Stimulated activated CD8-positive, alpha-beta memory T cell treated with anti-CD3 and anti-CD28 coated beads, Interleukin-4, amount 100 ng/mL, for 48 hours (primary cell): Measurements from ENCODE around the gene AHRR.
A peak's percentile ranks its signal among the peaks of the same experiment; 100 is the strongest.
"Not testable (repeated sequence)": the region's sequence is repeated elsewhere in the genome, so short reads cannot be mapped to it uniquely, and the experiment has no call there.

Experiments
- DNase-seq: peaks from one replicate; pipeline ENCODE4 v3.0.0-alpha.2; 2020

AHRR gene

DNA sequence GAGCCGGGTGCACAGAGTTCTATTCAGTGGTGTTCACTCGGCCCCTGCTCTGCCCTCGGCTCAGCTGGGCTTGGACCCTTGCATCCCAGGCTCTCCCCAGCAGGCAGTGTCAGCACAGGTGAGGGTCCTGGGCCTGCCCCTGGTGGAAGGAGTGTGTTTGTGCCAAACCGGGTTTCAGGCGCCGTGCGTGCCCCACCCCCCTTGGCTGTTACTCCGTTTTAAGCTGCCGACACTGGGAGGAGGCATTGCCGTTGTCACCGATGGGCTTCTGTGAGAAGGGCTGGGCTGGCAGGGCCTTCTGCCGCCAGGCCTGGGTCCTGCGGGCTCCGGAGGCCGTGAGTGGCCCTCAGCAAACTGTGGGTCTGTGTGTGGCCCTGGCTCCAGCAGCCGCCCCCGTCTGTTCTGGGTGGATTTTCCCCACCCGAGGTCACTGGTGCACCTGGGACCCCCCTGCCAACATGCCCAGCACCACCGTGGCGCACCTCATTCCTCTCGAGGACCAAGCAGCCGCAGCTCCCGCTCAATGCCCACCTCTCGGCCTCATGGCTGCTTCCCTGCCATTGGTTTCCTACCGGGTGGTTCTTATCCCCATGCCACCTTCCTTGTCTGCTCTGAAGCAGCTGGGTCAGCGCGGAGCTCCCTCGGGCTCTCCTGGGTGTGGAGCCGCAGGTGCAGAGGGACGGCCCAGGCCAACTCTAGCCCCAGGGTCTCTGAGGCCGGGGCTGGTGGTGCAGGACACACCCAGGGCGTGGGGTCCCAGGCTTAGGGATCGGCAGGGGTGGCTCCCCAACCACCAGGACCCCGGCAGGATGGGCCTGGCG, 77.2 kb downstream of the AHRR start:
- peak; percentile 24 for DNase-seq

DNA sequence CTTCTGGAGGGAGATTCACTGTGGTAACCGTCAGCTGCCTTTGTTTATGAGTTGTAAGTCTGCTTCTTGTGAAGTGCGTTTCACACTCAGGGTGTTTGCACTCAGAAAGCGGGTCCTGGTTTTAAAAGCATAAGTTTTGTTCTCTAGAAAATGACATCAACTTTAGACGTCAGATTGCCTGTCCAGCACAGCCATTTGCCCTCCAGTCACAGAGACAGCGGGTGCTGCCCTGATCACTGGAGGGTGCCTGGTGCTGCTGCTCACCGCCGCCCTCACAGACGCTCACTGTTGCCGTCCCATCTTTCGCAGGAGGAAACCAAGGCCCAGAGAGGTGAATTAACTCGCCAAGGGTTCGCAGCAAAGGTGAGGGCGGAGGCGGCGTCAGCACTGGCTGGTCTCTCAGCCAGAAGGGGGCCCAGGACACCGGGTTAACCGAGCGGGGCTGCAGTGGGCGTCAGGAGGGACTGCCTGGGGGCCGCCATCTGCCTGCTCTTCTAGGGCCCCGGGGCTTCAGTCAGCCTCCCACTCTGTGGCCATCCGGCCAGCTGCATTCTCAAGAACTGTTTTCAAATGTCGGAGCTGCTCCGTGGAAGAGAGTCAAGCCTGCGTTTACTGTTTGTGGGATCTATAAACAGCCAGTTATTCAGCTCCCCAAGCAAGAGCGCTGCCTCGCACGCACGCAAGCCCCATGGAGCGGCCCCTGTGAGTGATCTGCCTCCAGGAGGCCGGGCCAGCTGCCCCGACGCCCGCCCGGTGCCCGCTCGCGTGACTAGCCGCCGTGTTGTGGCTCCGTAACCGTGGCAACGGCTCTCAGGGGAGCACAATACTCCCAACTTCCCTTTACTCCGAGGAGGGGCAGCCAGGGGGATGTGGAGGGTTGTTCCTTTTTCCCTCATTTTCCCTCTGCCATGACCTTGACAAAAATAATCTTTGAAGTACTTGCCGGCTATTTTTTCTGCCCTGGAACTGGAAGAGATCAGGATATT, 78.1 kb downstream of the AHRR start:
- DNase-seq = peak; percentile 77

- DNase-seq = no peak
Observed at GRCh38 chr5:400282-401145, 79.0 kb downstream of the AHRR start.

GRCh38 chr5:401146-402034, 79.9 kb downstream of the AHRR start:
- peak; percentile 19 for DNase-seq

- not testable (repeated sequence) for DNase-seq
Observed at GRCh38 chr5:402219-402614, 80.7 kb downstream of the AHRR start.

DNA sequence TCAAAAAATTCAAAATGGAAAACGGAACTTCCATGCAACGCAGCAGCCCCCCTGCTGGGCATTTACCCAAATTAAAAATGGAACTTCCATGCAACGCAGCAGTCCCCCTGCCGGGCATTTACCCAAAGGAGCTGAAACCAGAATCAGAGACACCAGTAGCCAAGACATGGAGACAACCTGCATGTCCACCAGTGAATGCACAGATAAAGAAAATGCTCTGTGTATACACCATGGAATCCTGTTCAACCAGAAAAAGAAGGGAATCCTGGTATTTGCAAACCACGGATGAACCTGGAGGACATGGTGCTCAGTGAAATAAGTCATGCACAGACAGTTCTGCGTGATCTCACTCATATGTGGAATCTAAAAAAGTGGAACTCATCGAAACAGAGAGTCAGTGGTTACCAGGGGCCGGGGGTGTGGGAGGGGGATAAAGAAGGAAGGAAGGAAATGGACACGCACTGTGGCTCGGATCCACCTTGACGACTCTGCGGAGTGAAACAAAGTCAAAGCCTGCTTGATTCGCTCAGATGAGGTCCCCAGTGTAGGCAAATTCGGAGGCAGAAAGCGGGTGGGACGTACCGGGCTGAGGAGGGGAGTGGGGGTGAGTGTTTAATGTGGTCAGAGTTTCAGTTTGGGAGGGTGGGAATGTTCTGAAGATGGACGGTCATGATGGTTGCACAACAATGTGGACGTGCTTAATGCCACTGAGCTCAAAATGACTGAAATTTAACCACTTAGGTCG, 81.3 kb downstream of the AHRR start:
- DNase-seq = peak; percentile 29

GRCh38 chr5:403995-404394, 82.5 kb downstream of the AHRR start:
- DNase-seq = peak; percentile 10

DNA sequence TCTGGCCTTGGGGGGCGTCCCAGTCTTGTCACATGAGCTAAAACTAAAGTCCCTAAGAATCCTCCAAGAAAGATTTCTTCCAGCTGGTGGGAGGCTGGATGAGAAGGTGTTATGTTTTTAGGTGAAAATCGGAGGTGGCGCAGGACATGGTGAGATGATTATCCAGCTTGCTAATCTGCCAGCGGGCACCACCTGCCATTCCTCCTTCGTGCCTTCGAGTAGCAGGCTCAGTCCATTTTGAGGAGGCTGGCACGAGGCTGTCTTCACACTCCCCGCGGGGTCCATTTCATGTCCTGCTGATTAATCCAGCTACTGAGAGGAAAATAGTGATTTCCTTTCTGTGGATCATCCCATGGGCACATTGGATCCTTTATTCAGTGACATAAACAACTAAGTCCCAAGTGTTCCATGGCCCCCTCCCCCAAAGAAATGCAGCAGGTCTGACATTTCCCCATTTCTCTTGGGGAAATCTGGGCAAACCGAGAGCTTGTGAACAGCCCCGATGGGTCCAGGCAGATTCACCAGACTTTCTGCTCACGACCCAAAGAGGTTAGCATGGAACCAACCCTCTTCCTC, 83.2 kb downstream of the AHRR start:
- DNase-seq = peak; percentile 16

- peak; percentile 17 for DNase-seq
Observed at GRCh38 chr5:405421-405820, 83.9 kb downstream of the AHRR start.

DNA sequence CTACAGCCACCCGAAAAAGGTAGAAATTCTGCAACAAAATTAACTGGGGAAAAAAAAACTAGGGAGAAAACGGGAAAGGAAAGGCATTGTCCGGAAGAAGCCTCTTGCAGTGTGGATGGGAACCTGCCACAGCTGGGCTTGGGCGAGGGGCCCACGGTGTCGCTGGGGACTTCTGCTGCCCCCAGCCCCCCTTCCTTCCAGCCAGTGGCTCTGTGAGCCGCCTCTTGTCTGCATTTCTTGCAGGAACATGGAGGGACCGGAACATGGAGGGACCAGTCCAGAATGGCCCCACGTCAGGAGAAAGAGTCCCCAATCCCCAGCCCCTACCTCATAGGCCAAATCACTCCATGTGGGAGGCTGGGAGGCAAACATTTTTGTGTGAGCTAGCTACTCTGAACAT, 84.5 kb downstream of the AHRR start:
- DNase-seq = no peak

- DNase-seq = no peak
Observed at GRCh38 chr5:407051-407450, 85.5 kb downstream of the AHRR start.

- no peak for DNase-seq
Observed at GRCh38 chr5:407801-408268, 86.3 kb downstream of the AHRR start.

GRCh38 chr5:410911-411517, 89.5 kb downstream of the AHRR start:
- no peak for DNase-seq

- peak; percentile 62 for DNase-seq
Observed at GRCh38 chr5:411728-412127, 90.2 kb downstream of the AHRR start.

- not testable (repeated sequence) for DNase-seq
Observed at GRCh38 chr5:414991-415927, 93.7 kb downstream of the AHRR start.

DNA sequence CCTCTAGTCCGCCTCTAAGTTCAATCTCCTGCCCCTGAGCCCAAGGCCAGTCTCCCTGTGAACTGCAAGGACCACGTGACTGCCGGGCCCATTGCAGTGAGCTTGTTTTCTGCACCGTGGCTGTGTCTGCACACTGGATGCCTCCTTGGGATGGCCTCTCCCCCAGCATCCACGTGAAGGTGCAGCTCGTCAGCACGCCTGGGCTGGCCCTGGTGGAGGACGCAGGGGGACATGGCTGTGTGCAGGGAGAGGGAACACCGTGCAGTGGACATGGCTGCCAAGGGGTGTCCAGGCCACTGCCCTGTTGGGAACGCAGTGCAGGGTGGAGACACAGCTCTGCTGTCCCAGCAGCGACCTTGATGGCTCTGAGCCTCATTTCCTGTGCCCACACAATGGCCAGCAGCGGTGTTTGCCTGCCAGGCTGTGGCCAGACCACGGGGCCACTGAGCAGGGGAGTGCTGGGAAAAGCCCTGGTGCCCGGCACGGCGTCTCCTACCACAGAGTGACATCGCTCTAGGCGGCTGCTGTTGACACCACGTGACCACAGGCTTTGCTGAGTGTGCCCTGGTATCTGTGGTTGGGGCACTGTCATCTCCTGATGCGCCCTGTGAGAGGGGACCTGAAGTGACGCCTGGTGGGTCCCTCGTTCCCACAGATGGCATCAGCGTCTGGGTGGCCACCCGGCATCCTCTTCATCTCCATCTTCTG, 94.6 kb downstream of the AHRR start:
- no peak for DNase-seq

GRCh38 chr5:416636-416960, 95.1 kb downstream of the AHRR start:
- no peak for DNase-seq
